HG02938 (cell line): Measurements from ENCODE around the gene RAB38.
A peak's percentile ranks its signal among the peaks of the same experiment; 100 is the strongest.

Experiments
- ATAC-seq: cut with Tn5 transposase; IDR thresholded peaks from one replicate; pipeline ENCODE4 v1.9.1; 2021; ENCODE audit warnings: mild to moderate bottlenecking, moderate library complexity; ENCODE audit not compliant: unreplicated experiment

RAB38 gene

GRCh38 chr11:88174709-88175568 lies at the start of gene RAB38:
TSS of gene RAB38 (minus strand) at chr11:88175443. CDS start at chr11:88175384, 59 bp downstream.
- ATAC-seq, result peak; percentile 41

DNA sequence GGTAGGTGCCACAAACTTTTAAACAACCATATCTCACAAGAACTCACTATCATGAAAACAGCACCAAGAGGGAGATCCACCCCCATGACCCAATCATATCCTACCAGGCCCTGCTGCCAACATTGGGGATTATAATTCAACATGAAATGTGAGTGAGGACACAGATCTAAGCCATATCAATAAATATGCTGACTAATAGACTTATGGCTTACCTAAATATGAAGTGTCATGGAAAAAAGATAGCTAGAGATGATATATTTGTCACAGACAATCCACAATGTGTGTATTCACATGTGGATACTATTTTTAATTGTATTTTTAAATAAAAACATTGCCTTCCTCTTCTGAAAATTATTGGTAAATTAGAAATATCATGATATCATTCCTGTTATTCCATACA lies 38.2 kb upstream of the RAB38 start:
- no peak for ATAC-seq

GRCh38 chr11:88212300-88212699 lies 37.1 kb upstream of the RAB38 start:
- ATAC-seq, result no peak

DNA sequence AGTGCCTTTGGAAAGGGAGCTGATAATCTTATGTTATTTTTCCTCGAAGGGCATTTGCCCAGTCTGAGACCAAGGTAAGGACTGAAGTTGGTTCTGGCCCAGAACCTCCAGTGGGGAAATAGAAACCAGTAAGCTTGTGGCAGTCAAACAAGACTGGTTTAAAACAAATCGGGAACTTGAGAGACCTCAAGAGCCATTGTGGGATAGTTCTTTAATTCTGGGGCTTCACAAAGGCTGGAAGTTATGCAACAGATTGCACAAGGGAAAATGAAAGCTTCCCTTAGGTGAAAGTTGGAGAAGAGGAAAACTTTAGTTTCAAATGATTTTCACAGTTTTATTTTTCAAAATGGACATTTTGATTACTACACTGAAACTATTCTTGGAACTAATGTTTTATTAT lies 33.5 kb upstream of the RAB38 start:
- ATAC-seq, result no peak

- ATAC-seq, result no peak
Measured at GRCh38 chr11:88206751-88207150, 31.5 kb upstream of the RAB38 start.

GRCh38 chr11:88204353-88204752 lies 29.1 kb upstream of the RAB38 start:
- ATAC-seq, result no peak

DNA sequence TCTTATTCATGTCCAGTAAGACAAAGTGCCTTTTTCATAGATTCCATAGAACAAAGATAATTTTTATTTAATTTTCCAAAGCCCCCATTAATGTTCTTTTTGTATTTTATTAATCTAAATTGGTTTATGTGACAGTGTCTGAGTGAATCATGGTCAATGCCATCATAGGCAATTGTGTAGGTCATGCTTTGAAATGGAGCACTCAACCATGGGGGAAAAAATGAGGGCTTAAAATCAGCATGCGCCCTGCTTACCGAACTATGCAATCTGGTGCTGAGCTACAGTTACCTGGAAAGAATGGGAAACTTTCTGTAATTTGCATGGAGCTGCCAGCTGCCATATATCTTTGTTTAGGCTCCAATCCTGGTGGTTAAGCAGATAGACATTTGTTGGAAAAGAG lies 28.4 kb upstream of the RAB38 start:
- ATAC-seq, result no peak

DNA sequence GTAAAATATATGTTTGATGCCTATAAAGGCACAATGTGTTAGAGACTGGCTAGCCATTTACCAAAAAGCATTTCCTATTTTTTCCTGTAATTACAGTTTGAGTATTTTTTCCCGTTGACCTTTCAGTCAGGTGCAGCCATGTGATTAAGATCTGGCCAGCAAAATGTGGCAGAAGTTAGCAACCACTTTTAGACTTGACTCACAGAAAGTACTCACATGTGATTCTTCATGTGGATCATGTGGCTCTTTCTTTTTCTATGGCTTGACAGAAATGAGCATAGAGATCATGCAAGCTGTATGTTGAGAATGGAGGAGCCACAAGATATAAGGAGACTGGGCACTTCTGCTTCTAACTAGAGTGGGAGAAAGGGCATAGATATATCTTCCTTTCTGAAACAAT lies 27.3 kb upstream of the RAB38 start:
- no peak for ATAC-seq

DNA sequence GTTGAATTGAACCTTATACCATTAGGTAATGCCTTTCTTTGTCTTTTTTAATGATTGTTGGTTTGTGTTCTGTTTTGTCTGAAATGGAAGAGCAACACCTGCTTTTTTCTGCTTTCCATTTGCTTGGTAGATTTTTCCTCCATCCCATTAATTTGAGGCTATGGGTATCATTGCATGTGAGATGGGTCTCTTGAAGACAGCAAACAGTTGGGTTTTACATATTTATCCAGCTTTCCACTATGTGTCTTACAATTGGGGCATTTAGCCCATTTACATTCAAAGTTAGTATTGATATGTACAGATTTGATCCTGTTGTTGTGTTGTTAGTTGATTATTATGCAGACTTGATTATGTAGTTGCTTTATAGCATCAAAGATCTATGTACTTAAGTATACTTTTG lies 21.1 kb upstream of the RAB38 start:
- ATAC-seq, result no peak

- no peak for ATAC-seq
Measured at GRCh38 chr11:88195908-88196307, 20.7 kb upstream of the RAB38 start.

GRCh38 chr11:88194990-88195389 lies 19.7 kb upstream of the RAB38 start:
- no peak for ATAC-seq

GRCh38 chr11:88193278-88193677 lies 18.0 kb upstream of the RAB38 start:
- no peak for ATAC-seq

GRCh38 chr11:88188932-88189253 lies 13.7 kb upstream of the RAB38 start:
- ATAC-seq, result no peak

DNA sequence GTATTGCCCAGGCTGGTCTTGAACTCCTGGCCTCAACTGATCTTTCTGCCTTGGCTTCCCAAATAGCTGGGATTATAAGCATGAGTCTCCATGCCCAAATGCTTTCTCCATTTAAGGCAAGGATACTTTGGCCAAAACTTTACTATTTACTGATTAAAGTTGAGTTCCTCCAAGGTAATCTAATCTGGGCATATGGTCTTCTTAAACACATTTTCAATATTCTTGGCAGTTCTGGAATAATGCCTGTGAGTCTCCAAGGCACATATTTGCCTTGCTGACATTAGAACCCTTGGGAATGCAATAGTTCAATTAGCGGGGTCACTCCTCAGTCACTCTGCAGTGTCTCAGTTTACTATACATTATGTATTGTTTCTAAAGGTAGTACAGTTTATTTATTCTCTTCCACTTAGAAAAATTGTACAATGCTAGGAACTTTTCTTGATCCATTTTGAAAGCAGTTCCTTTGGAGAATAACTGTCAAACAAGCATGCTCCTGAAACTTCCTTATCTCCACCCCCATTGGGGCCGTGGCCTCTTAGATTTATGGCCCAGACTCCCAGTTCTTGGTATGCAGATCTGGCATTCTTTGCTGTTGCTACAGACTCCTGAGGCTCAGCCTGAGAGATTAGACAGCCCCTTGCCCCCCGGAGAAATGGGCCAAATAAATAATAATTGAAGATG lies 13.1 kb upstream of the RAB38 start:
- no peak for ATAC-seq

DNA sequence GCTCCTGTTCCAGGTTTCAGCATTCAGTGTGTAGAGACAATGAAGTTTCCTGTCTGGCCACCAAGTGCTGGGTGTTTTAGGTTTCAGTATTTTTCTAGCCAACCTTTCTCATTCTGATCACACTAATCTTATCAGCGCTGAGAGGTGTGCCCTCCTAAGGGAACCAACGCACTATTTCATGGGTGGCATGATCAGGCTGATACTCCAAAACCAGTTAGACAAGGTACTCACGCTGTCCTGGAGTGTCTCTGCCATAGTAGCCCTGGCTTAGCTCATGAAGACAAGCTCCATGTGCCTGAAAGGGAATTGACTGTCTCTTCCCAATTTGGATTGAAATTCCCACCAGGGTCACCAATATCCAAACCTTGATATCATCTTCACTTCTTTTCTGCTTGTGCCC lies 8.0 kb upstream of the RAB38 start:
- ATAC-seq, result no peak

DNA sequence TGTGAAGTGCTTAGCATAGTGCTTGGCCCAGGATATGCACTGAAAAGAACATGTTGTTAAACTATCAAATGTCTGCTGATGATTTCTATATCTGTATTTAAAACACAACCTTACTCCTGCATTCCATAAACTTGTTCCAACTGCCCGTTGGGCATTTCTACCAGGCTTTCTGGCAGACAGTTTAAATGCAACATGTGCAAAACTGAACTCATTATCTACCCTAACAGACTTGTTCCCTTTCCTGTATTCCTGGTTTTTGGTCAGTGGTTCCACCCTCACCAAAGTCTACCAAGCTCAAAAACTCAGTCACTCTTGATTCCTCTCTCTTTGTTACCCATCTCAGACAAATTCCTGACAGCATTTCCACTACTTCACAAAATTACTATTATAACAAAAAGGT lies 6.5 kb upstream of the RAB38 start:
- ATAC-seq, result no peak

- ATAC-seq, result no peak
Measured at GRCh38 chr11:88179971-88180629, 4.9 kb upstream of the RAB38 start.

GRCh38 chr11:88179141-88179540 lies 3.9 kb upstream of the RAB38 start:
- ATAC-seq, result peak; percentile 68

- ATAC-seq, result no peak
Measured at GRCh38 chr11:88178191-88178590, 2.9 kb upstream of the RAB38 start.

DNA sequence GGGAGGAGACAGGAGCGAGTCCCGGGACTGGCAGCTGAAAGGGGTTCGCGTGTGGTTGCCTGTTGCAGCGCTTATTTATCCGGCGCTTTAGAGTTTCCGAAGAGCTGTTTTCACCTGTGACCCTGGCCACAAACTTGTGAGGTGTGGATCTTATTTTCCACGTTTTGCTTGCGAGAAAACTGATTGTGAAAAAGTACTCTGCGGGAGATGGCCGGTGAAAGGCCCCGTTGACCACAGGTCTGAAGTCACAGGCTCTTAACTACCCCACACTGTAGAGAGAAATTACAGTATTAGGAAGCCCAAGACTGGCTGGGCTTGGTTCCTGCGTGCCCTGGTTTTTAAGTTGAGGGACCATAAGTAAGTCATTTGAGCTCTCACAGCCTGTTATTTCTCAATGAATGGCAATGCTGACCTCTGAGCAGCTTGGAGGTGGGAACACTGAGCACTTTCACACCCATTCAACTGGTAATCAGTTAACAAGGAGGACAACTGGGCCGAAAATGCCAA lies 379 bp upstream of the RAB38 start:
- peak; percentile 30 for ATAC-seq

DNA sequence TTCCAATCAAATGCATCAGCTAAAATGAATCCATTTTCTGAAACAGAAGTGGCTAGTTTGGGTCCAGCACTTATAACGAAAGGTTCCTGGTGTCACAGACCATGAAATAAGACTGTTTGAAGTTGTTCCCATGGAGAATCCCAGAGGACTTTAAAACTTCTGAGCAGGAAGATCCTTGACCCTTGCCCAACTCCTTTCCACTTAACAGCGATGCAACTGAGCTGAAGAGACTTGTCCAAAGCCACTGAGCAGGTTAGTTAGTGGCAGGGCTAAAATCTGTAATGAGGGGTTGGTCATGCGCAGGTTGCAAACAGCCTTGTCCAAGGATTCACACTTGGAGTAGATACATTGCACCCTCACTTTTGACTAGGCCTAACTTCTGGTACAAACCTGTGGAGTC lies 1.3 kb downstream of the RAB38 start:
- no peak for ATAC-seq

DNA sequence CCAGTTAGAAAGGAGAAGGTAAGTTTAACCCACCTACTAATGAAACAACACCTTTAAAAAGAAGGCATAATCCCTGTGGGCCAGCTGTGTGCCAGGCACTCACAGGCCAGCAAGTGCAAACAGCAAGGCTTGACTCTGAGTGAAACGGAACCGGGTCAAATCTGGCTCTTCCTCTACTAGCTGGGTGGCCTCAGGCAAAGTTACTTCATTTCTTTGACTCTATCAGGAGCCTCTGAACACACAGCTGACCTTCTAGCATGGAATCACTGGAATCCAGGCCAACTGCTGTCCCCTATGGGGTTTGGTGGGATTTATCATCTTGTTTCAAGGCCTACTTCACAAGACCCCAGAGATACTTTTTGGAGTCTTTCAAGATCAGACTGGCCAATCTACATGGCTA lies 3.3 kb downstream of the RAB38 start:
- ATAC-seq, result no peak
